Smooth muscle cell (in vitro differentiated cells): Measurements from ENCODE around the gene GTF2H4. TPM values are rescaled to one million over a fixed set of nuclear protein-coding genes. Genes with fewer than 3 reads are reported as not detected.
A peak's percentile ranks its signal among the peaks of the same experiment; 100 is the strongest.

Source experiments
- DNase-seq: peaks from one replicate; lab custom pipeline; 2025; ENCODE audit not compliant: unreplicated experiment; lab: John Stamatoyannopoulos, UW
- H2AFZ ChIP-seq: fragments of 200-600 bp; sonication (generic); 2 replicates; pipeline ENCODE4 v1.6.0; 2016; ENCODE audit warnings: antibody characterized with exemption, low read depth, mild to moderate bottlenecking
- H3F3A ChIP-seq: fragments of 200-600 bp; sonication (generic); 2 replicates; pipeline ENCODE4 v1.6.0; 2017; ENCODE audit warnings: antibody characterized with exemption, low read depth
- H3K27ac ChIP-seq: fragments of 200-600 bp; sonication (generic); 2 replicates; pipeline ENCODE4 v1.5.1; 2016; ENCODE audit warnings: low read depth, mild to moderate bottlenecking
- H3K27me3 ChIP-seq: fragments of 200-600 bp; sonication (generic); 2 replicates; pipeline ENCODE4 v1.6.1; 2016; ENCODE audit warnings: low read depth, mild to moderate bottlenecking
- H3K36me3 ChIP-seq: fragments of 200-600 bp; sonication (generic); 2 replicates; pipeline ENCODE4 v1.5.1; 2016; ENCODE audit warnings: low read depth
- H3K4me1 ChIP-seq: fragments of 200-600 bp; sonication (generic); 2 replicates; pipeline ENCODE4 v1.5.1; 2016; ENCODE audit warnings: low read depth
- H3K4me2 ChIP-seq: fragments of 200-600 bp; sonication (generic); 2 replicates; pipeline ENCODE4 v1.6.0; 2016; ENCODE audit warnings: mild to moderate bottlenecking
- H3K4me3 ChIP-seq: fragments of 200-600 bp; sonication (generic); 2 replicates; pipeline ENCODE4 v1.5.1; 2016; ENCODE audit warnings: mild to moderate bottlenecking
- H3K79me2 ChIP-seq: fragments of 200-600 bp; sonication (generic); 2 replicates; pipeline ENCODE4 v1.6.0; 2016; ENCODE audit warnings: low read depth, mild to moderate bottlenecking
- H3K9ac ChIP-seq: fragments of 200-600 bp; sonication (generic); 2 replicates; pipeline ENCODE4 v1.6.0; 2016; ENCODE audit warnings: low read depth
- H3K9me3 ChIP-seq: fragments of 200-600 bp; sonication (generic); replicated peaks from 2 replicates; pipeline ENCODE4 v1.5.1; 2016; ENCODE audit warnings: low read depth
- H4K20me1 ChIP-seq: fragments of 200-600 bp; sonication (generic); 2 replicates; pipeline ENCODE4 v1.6.0; 2016; ENCODE audit warnings: low read depth
- WGBS: methylation state at CpG from one replicate; pipeline ENCODE4 v1.1.7; 2016; ENCODE audit warnings: low lambda C conversion rate; 5-methylcytosine and 5-hydroxymethylcytosine counted together
- polyA plus RNA-seq: library from polyadenylated mRNA; unstranded; fragments of >200 nt; fragmentation: Nextera tagmentation; extraction: Ambion mirVana; gene quantifications from 2 replicates; pipeline ENCODE4 v1.2.1, GENCODE V29; 2016
- total RNA-seq: library from RNA; depleted of rRNA; stranded (reverse); fragments of >200 nt; gene quantifications from 2 replicates; pipeline ENCODE4 v1.2.3, GENCODE V29; 2014
- TF ChIP-seq, protein P1 (sequence below): fragments of 200-600 bp; sonication (generic); IDR thresholded peaks from 2 replicates; pipeline ENCODE4 v1.5.1; 2017; ENCODE audit warnings: borderline replicate concordance, mild to moderate bottlenecking, antibody characterized with exemption; ENCODE audit not compliant: insufficient read depth, poor library complexity, severe bottlenecking

GTF2H4 gene
- total and polyA plus RNA-seq, 2 experiments from 2014 or later, result 9.5 to 15.6 TPM

GRCh38 chr6:30951907-30952469 is 44.0 kb downstream of the GTF2H4 start:
- Histone ChIP-seq H3K4me3 (no peak overlapping the region), H3K9ac (no peak overlapping the region), H2AFZ (no peak overlapping the region), H3K4me1 (peaks cover 11% of the 10 kb centered on the region), H3K27me3 (peaks cover 89% of the 10 kb centered on the region), H3K9me3 (no peaks in the 10 kb centered on the region), H3K79me2 (no peaks in the 10 kb centered on the region), H3K36me3 (no peaks in the 10 kb centered on the region), H3K27ac (no peak overlapping the region), H4K20me1 (no peaks in the 10 kb centered on the region), H3K4me2 (no peak overlapping the region), H3F3A (no peaks in the 10 kb centered on the region)
- 89% methylated on average over 5 of the region's 5 CpGs for WGBS
- DNase-seq, result no peak
- TF ChIP-seq, protein P1, sequence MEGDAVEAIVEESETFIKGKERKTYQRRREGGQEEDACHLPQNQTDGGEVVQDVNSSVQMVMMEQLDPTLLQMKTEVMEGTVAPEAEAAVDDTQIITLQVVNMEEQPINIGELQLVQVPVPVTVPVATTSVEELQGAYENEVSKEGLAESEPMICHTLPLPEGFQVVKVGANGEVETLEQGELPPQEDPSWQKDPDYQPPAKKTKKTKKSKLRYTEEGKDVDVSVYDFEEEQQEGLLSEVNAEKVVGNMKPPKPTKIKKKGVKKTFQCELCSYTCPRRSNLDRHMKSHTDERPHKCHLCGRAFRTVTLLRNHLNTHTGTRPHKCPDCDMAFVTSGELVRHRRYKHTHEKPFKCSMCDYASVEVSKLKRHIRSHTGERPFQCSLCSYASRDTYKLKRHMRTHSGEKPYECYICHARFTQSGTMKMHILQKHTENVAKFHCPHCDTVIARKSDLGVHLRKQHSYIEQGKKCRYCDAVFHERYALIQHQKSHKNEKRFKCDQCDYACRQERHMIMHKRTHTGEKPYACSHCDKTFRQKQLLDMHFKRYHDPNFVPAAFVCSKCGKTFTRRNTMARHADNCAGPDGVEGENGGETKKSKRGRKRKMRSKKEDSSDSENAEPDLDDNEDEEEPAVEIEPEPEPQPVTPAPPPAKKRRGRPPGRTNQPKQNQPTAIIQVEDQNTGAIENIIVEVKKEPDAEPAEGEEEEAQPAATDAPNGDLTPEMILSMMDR, result no peak

DNA sequence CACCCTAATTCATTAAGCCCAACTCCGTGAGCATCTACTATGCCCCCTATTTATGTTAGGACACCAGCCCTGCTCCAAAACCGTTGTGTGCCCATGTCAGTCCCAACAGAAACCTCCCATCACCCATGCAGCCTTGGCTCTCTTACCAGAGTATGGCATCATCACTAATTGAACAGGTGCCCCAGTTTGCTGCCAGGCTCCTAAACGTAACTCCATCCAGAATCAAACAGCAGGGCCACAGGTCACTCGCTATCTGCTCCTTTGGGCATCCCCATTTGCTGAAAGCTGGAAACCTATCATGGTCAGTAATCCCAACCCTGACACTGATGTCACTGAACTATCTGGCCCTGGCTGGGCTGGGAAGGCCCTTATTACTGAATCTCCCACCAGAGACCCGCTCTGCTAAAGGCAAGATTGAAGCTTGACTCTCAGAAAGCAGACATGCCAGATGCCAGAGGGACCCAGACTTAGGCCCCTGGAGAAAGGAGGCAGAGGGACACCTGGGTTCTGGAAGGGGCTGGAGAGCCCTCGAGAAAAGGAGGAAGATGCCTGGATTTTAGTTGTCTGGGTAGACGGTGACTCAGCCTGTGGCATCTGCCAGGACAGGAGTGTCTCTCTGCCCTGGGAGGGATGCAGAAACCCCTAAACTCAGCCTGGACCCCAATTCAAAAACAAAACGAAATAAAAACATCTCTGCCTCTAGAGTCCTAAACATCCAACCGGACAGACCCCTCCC is 46.8 kb downstream of the GTF2H4 start:
- no peak for DNase-seq
- no peaks in the 10 kb centered on the region for H3K9me3 ChIP-seq
- peak overlapping the region; percentile 53 for H3K4me3 ChIP-seq
- H4K20me1 ChIP-seq, result no peaks in the 10 kb centered on the region
- H3K4me1 ChIP-seq, result peaks cover 11% of the 10 kb centered on the region
- H3K9ac ChIP-seq, result peak overlapping the region; percentile 26
- TF ChIP-seq, protein P1, result no peak
- H3K4me2 ChIP-seq, result peak overlapping the region; percentile 94
- H3K27ac ChIP-seq, result no peak overlapping the region
- H3F3A ChIP-seq, result no peaks in the 10 kb centered on the region
- peaks cover 78% of the 10 kb centered on the region for H3K27me3 ChIP-seq
- no peaks in the 10 kb centered on the region for H3K79me2 ChIP-seq
- H3K36me3 ChIP-seq, result no peaks in the 10 kb centered on the region
- H2AFZ ChIP-seq, result peak overlapping the region; percentile 57
- WGBS, result 58% methylated on average over 9 of the region's 9 CpGs

DNA sequence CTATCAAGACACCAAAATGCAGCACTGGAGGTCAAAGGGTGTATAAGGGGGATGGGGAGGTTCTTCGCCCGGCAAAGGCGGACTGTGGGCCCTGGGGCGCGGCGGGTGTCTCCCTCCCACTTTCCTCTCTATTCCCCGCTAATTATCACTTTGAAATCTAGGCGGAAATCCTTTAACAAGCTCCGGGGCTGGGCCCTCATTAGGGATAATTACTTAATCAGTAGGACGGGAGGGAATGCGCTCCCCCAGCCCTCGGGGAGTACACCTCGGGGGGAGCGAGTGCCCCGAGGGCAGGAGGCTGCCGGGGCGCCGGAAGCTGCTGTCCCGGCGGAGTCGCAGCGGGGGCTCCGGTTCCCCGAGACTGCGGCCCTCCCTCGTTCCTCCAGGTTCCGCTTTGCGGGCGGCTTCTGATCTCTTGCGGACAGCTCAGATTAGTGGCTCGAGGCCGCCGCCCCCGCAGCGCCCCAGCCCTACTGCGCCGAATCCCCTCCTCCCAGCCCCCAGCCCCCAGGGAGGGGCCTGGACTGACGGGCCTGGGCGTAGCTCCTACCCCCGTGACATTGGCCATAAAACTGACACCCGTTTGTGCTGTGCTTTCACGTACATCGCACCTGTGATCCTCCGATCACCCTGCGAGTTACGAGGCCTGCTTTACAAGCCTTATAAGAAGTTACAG is 47.5 kb downstream of the GTF2H4 start:
- peak overlapping the region; percentile 53 for H3K4me3 ChIP-seq
- 1% methylated on average over 33 of the region's 46 CpGs for WGBS
- no peaks in the 10 kb centered on the region for H4K20me1 ChIP-seq
- peak overlapping the region; percentile 94 for H3K4me2 ChIP-seq
- peak overlapping the region; percentile 57 for H2AFZ ChIP-seq
- no peaks in the 10 kb centered on the region for H3F3A ChIP-seq
- no peak for DNase-seq
- H3K79me2 ChIP-seq, result no peaks in the 10 kb centered on the region
- H3K27ac ChIP-seq, result no peak overlapping the region
- peaks cover 11% of the 10 kb centered on the region for H3K4me1 ChIP-seq
- TF ChIP-seq, protein P1, result no peak
- peak overlapping the region; percentile 26 for H3K9ac ChIP-seq
- H3K27me3 ChIP-seq, result peaks cover 74% of the 10 kb centered on the region
- no peaks in the 10 kb centered on the region for H3K9me3 ChIP-seq
- no peaks in the 10 kb centered on the region for H3K36me3 ChIP-seq
